Measurements from ENCODE around the gene NIF3L1.
A peak's percentile ranks its signal among the peaks of the same experiment; 100 is the strongest.
"Not testable (repeated sequence)": the region's sequence is repeated elsewhere in the genome, so short reads cannot be mapped to it uniquely, and the experiment has no call there.

NIF3L1 gene

GRCh38 chr2:200877443-200877842 is 11.7 kb upstream of the NIF3L1 start:
- no peak for DNase-seq (ENCODE audit: extremely low read depth, low read depth)
- no peak for TF ChIP-seq CTCF (IDR thresholded peaks at IDR 0.05; ENCODE audit: low read depth, low read length)

GRCh38 chr2:200878289-200878880 is 10.8 kb upstream of the NIF3L1 start:
- TF ChIP-seq CTCF (IDR thresholded peaks at IDR 0.05; ENCODE audit: low read depth, low read length), result no peak
- DNase-seq (ENCODE audit: extremely low read depth, low read depth), result no peak

GRCh38 chr2:200881715-200882249 is 7.4 kb upstream of the NIF3L1 start:
- DNase-seq (ENCODE audit: extremely low read depth, low read depth), result not testable (repeated sequence)

- no peak for TF ChIP-seq CTCF (IDR thresholded peaks at IDR 0.05; ENCODE audit: low read depth, low read length)
- no peak for DNase-seq (ENCODE audit: extremely low read depth, low read depth)
Measured at GRCh38 chr2:200899482-200899881, 10.3 kb downstream of the NIF3L1 start.

- peak; percentile 69 for DNase-seq (ENCODE audit: extremely low read depth, low read depth)
- TF ChIP-seq CTCF (IDR thresholded peaks at IDR 0.05; ENCODE audit: low read depth, low read length), result peak; percentile 74
Measured at GRCh38 chr2:200901459-200902072, 12.4 kb downstream of the NIF3L1 start.

GRCh38 chr2:200905618-200906296 is 16.6 kb downstream of the NIF3L1 start:
- peak; percentile 78 for TF ChIP-seq CTCF (IDR thresholded peaks at IDR 0.05; ENCODE audit: low read depth, low read length)

GRCh38 chr2:200909958-200910357 is 20.8 kb downstream of the NIF3L1 start:
- no peak for DNase-seq (ENCODE audit: extremely low read depth, low read depth)

More at GRCh38 chr2:200905618-200906296, 16.6 kb downstream of the NIF3L1 start:
- peak; percentile 28 for DNase-seq (ENCODE audit: extremely low read depth, low read depth)

More at GRCh38 chr2:200909958-200910357, 20.8 kb downstream of the NIF3L1 start:
- no peak for TF ChIP-seq CTCF (IDR thresholded peaks at IDR 0.05; ENCODE audit: low read depth, low read length)
